Upper lobe of left lung (tissue), 6 donors: Measurements from ENCODE around the gene PDE8A. TPM values are rescaled to one million over a fixed set of nuclear protein-coding genes. Genes with fewer than 3 reads are reported as not detected.

Experiments used
- ATAC-seq, 2 donors: fragments of 200-7000 bp; cut with Tn5 transposase; one replicate each; pipeline ENCODE4 v1.9.1; 2022; ENCODE audit warnings: mild to moderate bottlenecking in 2 of 2, moderate library complexity in 2 of 2; ENCODE audit not compliant: low FRiP score in 2 of 2
- DNase-seq, 2 donors: peaks; one replicate each; pipeline ENCODE4 v3.0.0-alpha.2; 2019 to 2020
- H3K27ac ChIP-seq, 4 donors: fragments of 200-600 bp; sonication (generic); one replicate each; pipeline ENCODE4 v1.5.1; 2016 to 2019
- H3K27me3 ChIP-seq, 4 donors: fragments of 200-600 bp; sonication (generic); one replicate each; pipeline ENCODE4 v1.5.1; 2017 to 2019
- H3K36me3 ChIP-seq, 4 donors: fragments of 200-600 bp; sonication (generic); one replicate each; pipeline ENCODE4 v1.5.1; 2016 to 2019
- H3K4me1 ChIP-seq, 4 donors: fragments of 200-600 bp; sonication (generic); one replicate each; pipeline ENCODE4 v1.5.1; 2018 to 2019
- H3K4me3 ChIP-seq, 4 donors: fragments of 200-600 bp; sonication (generic); one replicate each; pipeline ENCODE4 v1.5.1; 2017 to 2019; ENCODE audit warnings: mild to moderate bottlenecking in 2 of 4, moderate library complexity in 1 of 4
- H3K9me3 ChIP-seq, 4 donors: fragments of 200-600 bp; sonication (generic); one replicate each; pipeline ENCODE4 v1.5.1; 2018 to 2019
- EP300 ChIP-seq, 4 donors: sonication (generic); formaldehyde crosslinking; IDR thresholded peaks; one replicate each; pipeline ENCODE4 v1.5.1; 2017; ENCODE audit warnings: antibody characterized with exemption in 4 of 4, control low read depth in 2 of 4
- POLR2A ChIP-seq, 4 donors: fragments of 450-650 bp; IDR thresholded peaks; one replicate each; pipeline ENCODE4 v1.5.1; 2016 to 2017; ENCODE audit warnings: antibody characterized with exemption in 4 of 4, mild to moderate bottlenecking in 2 of 4
- POLR2AphosphoS5 ChIP-seq, 2 donors: sonication (generic); formaldehyde crosslinking; IDR thresholded peaks; one replicate each; pipeline ENCODE4 v1.5.1; 2017; ENCODE audit warnings: antibody characterized with exemption in 2 of 2
- WGBS, 2 donors: methylation state at CpG; one replicate each; pipeline ENCODE4 v1.1.5; 2017 to 2018; 5-methylcytosine and 5-hydroxymethylcytosine counted together
- total RNA-seq, 6 donors: library from RNA; depleted of rRNA in 4 of 6; stranded (reverse); fragments of >200 nt in 4 of 6; gene quantifications; one replicate each; pipeline versions ENCODE4 v1.1.0 to v1.2.1, GENCODE V29; 2016 to 2021
- TF ChIP-seq, protein P1 (sequence below), 6 experiments: fragments of 450-650 bp in 4 of 6; fragments of 200-600 bp in 2 of 6; sonication (generic) in 2 of 6; IDR thresholded peaks; one replicate each; pipeline ENCODE4 v1.5.1; 2016 to 2019; ENCODE audit warnings: antibody characterized with exemption in 6 of 6
- donor health status: DM: no; HTN: no; CAD: no; lungs with moderate emphysema.
- donor health status: DM: no; HTN: yes; CAD: no; lungs with severe emphysema.

The PDE8A gene
- total RNA-seq, 6 donors from 2014 or later = 36.5 to 66.0 (median 48.4) TPM

DNA sequence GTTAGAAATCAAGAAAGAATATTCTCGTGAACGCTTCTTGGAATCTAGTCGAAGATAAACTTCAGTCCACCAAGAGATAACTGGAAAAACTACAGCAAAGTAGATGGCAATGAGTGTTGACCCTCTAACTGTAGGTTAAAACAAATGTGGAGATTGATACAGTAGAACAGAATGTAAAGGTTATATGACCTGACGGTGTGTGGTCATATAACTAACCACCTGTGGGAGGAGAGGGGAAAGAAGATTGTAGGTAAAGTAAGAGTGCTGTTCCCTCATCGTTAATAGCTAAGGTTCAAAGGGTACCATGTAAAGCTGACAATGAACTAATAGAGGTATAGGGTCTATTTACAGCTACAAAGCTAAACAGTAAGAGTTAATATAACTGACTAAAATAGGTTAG is 52.6 kb downstream of the PDE8A start:
- no peak for TF ChIP-seq POLR2A (IDR thresholded peaks at IDR 0.05)
- H3K4me1 ChIP-seq = peaks cover 23 to 45% (median 30%) of the 10 kb centered on the region in 4 donors
- ATAC-seq (no peak), DNase-seq (no peak)
- H3K9me3 ChIP-seq = no peaks in the 10 kb centered on the region
- no peak overlapping the region for H3K27ac ChIP-seq
- H3K4me3 ChIP-seq = no peak overlapping the region
- WGBS, 2 donors = 94 to 97% methylated on average over 5 of the region's 5 CpGs
- no peaks in the 10 kb centered on the region for H3K27me3 ChIP-seq
- H3K36me3 ChIP-seq = no peaks in the 10 kb centered on the region

DNA sequence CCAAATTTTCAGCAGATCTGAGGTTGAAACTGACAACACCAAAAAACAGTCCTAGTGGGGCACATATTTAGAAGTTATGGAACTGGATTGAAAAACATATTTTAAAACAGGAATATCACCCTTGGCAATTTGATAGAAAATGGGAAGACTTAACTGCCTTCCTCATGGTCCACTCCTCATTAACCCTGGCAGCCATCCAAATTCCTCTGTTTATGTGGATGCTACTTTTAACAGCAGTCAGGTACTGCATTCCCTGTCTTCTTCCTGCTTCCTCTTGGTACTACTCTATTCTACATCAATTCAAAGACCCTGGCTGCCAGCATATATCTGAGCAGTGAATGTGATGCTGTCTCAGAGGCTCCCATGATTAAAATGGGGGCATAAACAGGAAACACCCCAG is 54.3 kb downstream of the PDE8A start:
- H3K9me3 ChIP-seq = no peaks in the 10 kb centered on the region
- H3K27ac ChIP-seq = no peak overlapping the region
- H3K4me3 ChIP-seq = no peak overlapping the region
- no peak for TF ChIP-seq POLR2A (IDR thresholded peaks at IDR 0.05)
- TF ChIP-seq POLR2AphosphoS5 (IDR thresholded peaks at IDR 0.05) = no peak
- no peak for TF ChIP-seq EP300 (IDR thresholded peaks at IDR 0.05)
- TF ChIP-seq, protein P1, sequence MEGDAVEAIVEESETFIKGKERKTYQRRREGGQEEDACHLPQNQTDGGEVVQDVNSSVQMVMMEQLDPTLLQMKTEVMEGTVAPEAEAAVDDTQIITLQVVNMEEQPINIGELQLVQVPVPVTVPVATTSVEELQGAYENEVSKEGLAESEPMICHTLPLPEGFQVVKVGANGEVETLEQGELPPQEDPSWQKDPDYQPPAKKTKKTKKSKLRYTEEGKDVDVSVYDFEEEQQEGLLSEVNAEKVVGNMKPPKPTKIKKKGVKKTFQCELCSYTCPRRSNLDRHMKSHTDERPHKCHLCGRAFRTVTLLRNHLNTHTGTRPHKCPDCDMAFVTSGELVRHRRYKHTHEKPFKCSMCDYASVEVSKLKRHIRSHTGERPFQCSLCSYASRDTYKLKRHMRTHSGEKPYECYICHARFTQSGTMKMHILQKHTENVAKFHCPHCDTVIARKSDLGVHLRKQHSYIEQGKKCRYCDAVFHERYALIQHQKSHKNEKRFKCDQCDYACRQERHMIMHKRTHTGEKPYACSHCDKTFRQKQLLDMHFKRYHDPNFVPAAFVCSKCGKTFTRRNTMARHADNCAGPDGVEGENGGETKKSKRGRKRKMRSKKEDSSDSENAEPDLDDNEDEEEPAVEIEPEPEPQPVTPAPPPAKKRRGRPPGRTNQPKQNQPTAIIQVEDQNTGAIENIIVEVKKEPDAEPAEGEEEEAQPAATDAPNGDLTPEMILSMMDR (IDR thresholded peaks at IDR 0.05) = no peak
- no peak for DNase-seq
- H3K27me3 ChIP-seq = no peaks in the 10 kb centered on the region
- ATAC-seq = no peak
- peaks cover 10 to 28% (median 17%) of the 10 kb centered on the region in 4 donors for H3K4me1 ChIP-seq
- no peaks in the 10 kb centered on the region for H3K36me3 ChIP-seq

DNA sequence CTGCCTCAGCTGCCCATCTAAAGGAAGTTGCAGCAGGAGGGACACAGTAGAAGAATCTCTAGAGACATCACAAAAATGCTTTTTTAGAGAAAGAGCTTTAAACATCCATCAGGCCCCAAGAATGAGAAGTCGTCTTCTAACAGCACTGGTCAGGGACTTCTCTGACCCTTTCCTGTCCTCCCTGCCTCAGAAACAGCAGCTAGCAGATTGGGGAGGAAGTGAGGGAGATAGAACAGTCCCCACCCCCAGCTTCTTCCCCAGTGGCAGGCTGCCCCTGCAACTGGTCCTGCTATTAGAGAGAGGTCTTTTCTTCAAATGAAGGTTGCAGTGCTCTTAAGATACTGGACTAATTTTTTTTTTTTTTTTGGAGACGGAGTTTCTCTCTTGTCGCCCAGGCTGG is 55.1 kb downstream of the PDE8A start:
- WGBS, 2 donors = 42 to 52% methylated on average over 3 of the region's 3 CpGs

DNA sequence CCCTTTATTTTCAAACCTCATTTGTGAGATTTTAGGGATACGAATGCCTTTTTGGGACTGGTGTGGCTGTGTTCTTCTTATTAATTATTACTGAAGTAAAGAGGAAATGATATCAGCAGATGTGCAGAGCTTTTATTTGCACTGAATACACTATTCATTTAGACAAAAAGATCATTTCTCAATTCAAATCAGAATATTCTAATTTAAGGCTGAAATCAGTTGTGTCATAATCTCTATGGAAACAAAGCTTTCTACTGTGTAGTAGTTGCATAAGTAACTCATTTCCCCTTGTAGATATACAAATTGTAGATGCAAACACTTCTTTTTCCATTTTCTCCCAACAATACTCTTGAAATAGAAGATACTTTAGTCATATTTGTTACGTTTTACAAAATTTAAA is 56.0 kb downstream of the PDE8A start:
- WGBS, 2 donors = 86 to 97% methylated on average over 2 of the region's 2 CpGs
- peaks cover 10 to 21% (median 15%) of the 10 kb centered on the region in 4 donors for H3K4me1 ChIP-seq
- DNase-seq = no peak
- no peak overlapping the region for H3K4me3 ChIP-seq
- H3K27ac ChIP-seq = no peak overlapping the region
- TF ChIP-seq EP300 (IDR thresholded peaks at IDR 0.05) (no peak), POLR2A (IDR thresholded peaks at IDR 0.05) (no peak), POLR2AphosphoS5 (IDR thresholded peaks at IDR 0.05) (no peak)
- TF ChIP-seq, protein P1 (IDR thresholded peaks at IDR 0.05) = no peak
- ATAC-seq = no peak
- H3K9me3 ChIP-seq = no peaks in the 10 kb centered on the region
- no peaks in the 10 kb centered on the region for H3K27me3 ChIP-seq
- no peaks in the 10 kb centered on the region for H3K36me3 ChIP-seq

More for the DNA sequence above, 55.1 kb downstream of the PDE8A start:
- TF ChIP-seq, protein P1 (IDR thresholded peaks at IDR 0.05) = no peak
- no peak for TF ChIP-seq POLR2A (IDR thresholded peaks at IDR 0.05)
- TF ChIP-seq EP300 (IDR thresholded peaks at IDR 0.05) = no peak
- TF ChIP-seq POLR2AphosphoS5 (IDR thresholded peaks at IDR 0.05) = no peak
- DNase-seq (no peak), ATAC-seq (peak; percentile 53 to 68)
- Histone ChIP-seq H3K4me1 (peaks cover 10 to 21% (median 15%) of the 10 kb centered on the region in 4 donors), H3K4me3 (no peak overlapping the region), H3K27me3 (no peaks in the 10 kb centered on the region), H3K27ac (no peak overlapping the region), H3K36me3 (no peaks in the 10 kb centered on the region), H3K9me3 (no peaks in the 10 kb centered on the region)

DNA sequence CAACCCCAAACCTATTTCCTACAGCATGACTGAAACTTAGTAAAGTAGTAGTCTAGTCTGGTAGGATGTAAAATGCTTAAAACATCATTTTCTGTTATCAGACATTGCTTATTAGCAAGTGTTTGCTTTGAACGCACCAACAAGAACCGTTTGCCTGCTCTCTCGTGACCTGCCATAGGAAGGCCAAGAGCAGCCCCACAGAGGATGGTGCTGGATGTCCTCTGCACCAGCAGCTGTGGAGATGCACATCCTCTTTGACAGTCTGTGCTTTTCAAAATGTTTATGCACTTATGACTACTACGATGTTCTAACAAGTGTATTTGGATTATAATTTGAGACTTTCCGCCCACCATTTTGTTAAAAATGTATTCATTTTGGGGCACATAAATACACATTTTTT is 59.6 kb downstream of the PDE8A start:
- ATAC-seq = no peak
- Histone ChIP-seq H3K4me3 (no peak overlapping the region), H3K27ac (no peak overlapping the region), H3K9me3 (no peaks in the 10 kb centered on the region), H3K27me3 (no peaks in the 10 kb centered on the region), H3K4me1 (peaks cover 5 to 18% (median 6%) of the 10 kb centered on the region in 4 donors), H3K36me3 (no peaks in the 10 kb centered on the region)
- TF ChIP-seq EP300 (IDR thresholded peaks at IDR 0.05) (no peak), POLR2A (IDR thresholded peaks at IDR 0.05) (no peak), POLR2AphosphoS5 (IDR thresholded peaks at IDR 0.05) (no peak)
- TF ChIP-seq, protein P1 (IDR thresholded peaks at IDR 0.05) = no peak
- no peak for DNase-seq
- 75 to 84% methylated on average over 5 of the region's 5 CpGs for WGBS, 2 donors
